ENCODE data around the gene CERS6. TPM values are rescaled to one million over a fixed set of nuclear protein-coding genes. Genes with fewer than 3 reads are reported as not detected.

CERS6 gene
- polyA plus RNA-seq, 1 donor from 2014 or later = 59.3 TPM

GRCh38 chr2:168622559-168622958 lies 166.5 kb downstream of the CERS6 start:
- Histone ChIP-seq H3K79me2 (replicated peaks; ENCODE audit: insufficient read depth, low read length) (no peaks in the 10 kb centered on the region), H3K36me3 (ENCODE audit: insufficient read depth, low read length) (no peaks in the 10 kb centered on the region), H3K9me2 (ENCODE audit: insufficient read depth, low read length) (no peaks in the 10 kb centered on the region), H3K9me3 (ENCODE audit: low read length) (no peaks in the 10 kb centered on the region), H3K27me3 (ENCODE audit: insufficient read depth, low read depth, low read length) (no peaks in the 10 kb centered on the region), H2AFZ (ENCODE audit: low read depth, low read length) (no peak overlapping the region), H4K20me1 (ENCODE audit: insufficient read depth) (no peaks in the 10 kb centered on the region), H3K4me3 (ENCODE audit: low read length) (no peak overlapping the region), H3K4me2 (ENCODE audit: low read length) (no peak overlapping the region), H3F3A (ENCODE audit: insufficient read depth, low read length, poor library complexity, severe bottlenecking) (no peaks in the 10 kb centered on the region), H3K27ac (ENCODE audit: low read length) (no peak overlapping the region), H3K9ac (ENCODE audit: low read length) (no peak overlapping the region)
- no peak for TF ChIP-seq MXI1 (conservative IDR thresholded peaks at IDR 0.05; ENCODE audit: poor library complexity, severe bottlenecking)
- no peak for TF ChIP-seq RAD21 (conservative IDR thresholded peaks at IDR 0.05)
- TF ChIP-seq SMC3 (conservative IDR thresholded peaks at IDR 0.05; ENCODE audit: poor library complexity) = no peak
- TF ChIP-seq EZH2 (IDR thresholded peaks at IDR 0.05; ENCODE audit: borderline replicate concordance, insufficient read depth, low read length, poor library complexity, severe bottlenecking) = no peak
- TF ChIP-seq POLR2AphosphoS5 (IDR thresholded peaks at IDR 0.05) = no peak
- no peak for TF ChIP-seq EP300 (conservative IDR thresholded peaks at IDR 0.05; ENCODE audit: poor library complexity, severe bottlenecking)
- TF ChIP-seq REST (IDR thresholded peaks at IDR 0.05; ENCODE audit: borderline replicate concordance) = no peak
- TF ChIP-seq CTCF (IDR thresholded peaks at IDR 0.05; ENCODE audit: poor library complexity, severe bottlenecking) = no peak
- TF ChIP-seq TAF1 (IDR thresholded peaks at IDR 0.05; ENCODE audit: low read depth) = no peak

- Histone ChIP-seq H3K9me3 (ENCODE audit: low read length) (no peaks in the 10 kb centered on the region), H3K4me3 (ENCODE audit: low read length) (no peak overlapping the region), H3K9me2 (ENCODE audit: insufficient read depth, low read length) (no peaks in the 10 kb centered on the region), H4K20me1 (ENCODE audit: insufficient read depth) (no peaks in the 10 kb centered on the region), H3F3A (ENCODE audit: insufficient read depth, low read length, poor library complexity, severe bottlenecking) (no peaks in the 10 kb centered on the region), H3K79me2 (replicated peaks; ENCODE audit: insufficient read depth, low read length) (no peaks in the 10 kb centered on the region), H3K4me2 (ENCODE audit: low read length) (no peak overlapping the region), H2AFZ (ENCODE audit: low read depth, low read length) (no peak overlapping the region), H3K27ac (ENCODE audit: low read length) (no peak overlapping the region), H3K36me3 (ENCODE audit: insufficient read depth, low read length) (no peaks in the 10 kb centered on the region), H3K27me3 (ENCODE audit: insufficient read depth, low read depth, low read length) (no peaks in the 10 kb centered on the region), H3K9ac (ENCODE audit: low read length) (no peak overlapping the region)
- no peak for TF ChIP-seq POLR2AphosphoS5 (IDR thresholded peaks at IDR 0.05)
- no peak for TF ChIP-seq RAD21 (conservative IDR thresholded peaks at IDR 0.05)
- no peak for TF ChIP-seq TAF1 (IDR thresholded peaks at IDR 0.05; ENCODE audit: low read depth)
- no peak for TF ChIP-seq SMC3 (conservative IDR thresholded peaks at IDR 0.05; ENCODE audit: poor library complexity)
- no peak for TF ChIP-seq EP300 (conservative IDR thresholded peaks at IDR 0.05; ENCODE audit: poor library complexity, severe bottlenecking)
- TF ChIP-seq MXI1 (conservative IDR thresholded peaks at IDR 0.05; ENCODE audit: poor library complexity, severe bottlenecking) = no peak
- no peak for TF ChIP-seq CTCF (IDR thresholded peaks at IDR 0.05; ENCODE audit: poor library complexity, severe bottlenecking)
- TF ChIP-seq REST (IDR thresholded peaks at IDR 0.05; ENCODE audit: borderline replicate concordance) = no peak
- TF ChIP-seq EZH2 (IDR thresholded peaks at IDR 0.05; ENCODE audit: borderline replicate concordance, insufficient read depth, low read length, poor library complexity, severe bottlenecking) = no peak
Measured at GRCh38 chr2:168624028-168624427, 168.0 kb downstream of the CERS6 start.
